GM23248 (cell line): ENCODE results near the gene P4HA3. TPM values are rescaled to one million over a fixed set of nuclear protein-coding genes. Genes with fewer than 3 reads are reported as not detected.

Source experiments
- DNase-seq: peaks from one replicate; pipeline ENCODE4 v3.0.0-alpha.2; 2015
- H2AFZ ChIP-seq: fragments of 200-600 bp; sonication (generic); 2 replicates; pipeline ENCODE4 v1.6.1; 2016; ENCODE audit warnings: antibody characterized with exemption
- H3F3A ChIP-seq: fragments of 200-600 bp; sonication (generic); 2 replicates; pipeline ENCODE4 v1.6.1; 2016; ENCODE audit warnings: mild to moderate bottlenecking, antibody characterized with exemption, mixed run types; ENCODE audit not compliant: insufficient read depth
- H3K27ac ChIP-seq: fragments of 200-600 bp; sonication (generic); 2 replicates; pipeline ENCODE4 v1.5.1; 2016; ENCODE audit warnings: mild to moderate bottlenecking
- H3K27me3 ChIP-seq: fragments of 200-600 bp; sonication (generic); replicated peaks from 2 replicates; pipeline ENCODE4 v1.6.1; 2016; ENCODE audit warnings: mild to moderate bottlenecking; ENCODE audit not compliant: insufficient read depth
- H3K36me3 ChIP-seq: fragments of 200-600 bp; sonication (generic); 2 replicates; pipeline ENCODE4 v1.6.1; 2016; ENCODE audit warnings: low read depth, mild to moderate bottlenecking
- H3K4me1 ChIP-seq: fragments of 200-600 bp; sonication (generic); 2 replicates; pipeline ENCODE4 v1.6.1; 2016; ENCODE audit warnings: mild to moderate bottlenecking; ENCODE audit not compliant: insufficient read depth
- H3K4me2 ChIP-seq: fragments of 200-600 bp; sonication (generic); one replicate; pipeline ENCODE4 v1.6.1; 2016; ENCODE audit warnings: mild to moderate bottlenecking; ENCODE audit not compliant: unreplicated experiment
- H3K4me3 ChIP-seq: fragments of 200-600 bp; sonication (generic); 2 replicates; pipeline ENCODE4 v1.5.1; 2016; ENCODE audit warnings: mild to moderate bottlenecking
- H3K79me2 ChIP-seq: fragments of 200-600 bp; sonication (generic); 2 replicates; pipeline ENCODE4 v1.6.1; 2016; ENCODE audit warnings: mild to moderate bottlenecking; ENCODE audit not compliant: insufficient read depth
- H3K9ac ChIP-seq: fragments of 200-600 bp; sonication (generic); 2 replicates; pipeline ENCODE4 v1.6.1; 2016; ENCODE audit warnings: mild to moderate bottlenecking
- H3K9me2 ChIP-seq: fragments of 200-600 bp; sonication (generic); 2 replicates; pipeline ENCODE4 v1.6.1; 2016; ENCODE audit warnings: mixed run types, mild to moderate bottlenecking, moderate library complexity; ENCODE audit not compliant: insufficient read depth
- H3K9me3 ChIP-seq: fragments of 200-600 bp; sonication (generic); one replicate; pipeline ENCODE4 v1.6.1; 2017; ENCODE audit warnings: low read depth
- H4K20me1 ChIP-seq: fragments of 200-600 bp; sonication (generic); 2 replicates; pipeline ENCODE4 v1.6.0; 2016; ENCODE audit not compliant: insufficient read depth
- EZH2 ChIP-seq: fragments of 200-600 bp; sonication (generic); IDR thresholded peaks from 2 replicates; pipeline ENCODE4 v1.6.1; 2018; ENCODE audit warnings: antibody characterized with exemption, mild to moderate bottlenecking; ENCODE audit not compliant: insufficient read depth, poor library complexity, severe bottlenecking
- EZH2phosphoT487 ChIP-seq: fragments of 200-600 bp; sonication (generic); IDR thresholded peaks from 2 replicates; pipeline ENCODE4 v1.6.1; 2018; ENCODE audit warnings: antibody characterized with exemption, moderate library complexity, mild to moderate bottlenecking, low read depth; ENCODE audit not compliant: insufficient read depth
- WGBS, 2 experiments: methylation state at CpG; one replicate each; pipeline ENCODE4 v1.1.6; 2015 to 2017; ENCODE audit warnings: low lambda C conversion rate in 2 of 2, low coverage in 1 of 2; ENCODE audit errors: missing lambda C conversion rate in 2 of 2; 5-methylcytosine and 5-hydroxymethylcytosine counted together
- in situ Hi-C: fragments of 300-500 bp; cut with MboI; formaldehyde crosslinking; loops from 2 replicates; pipeline ENCODE4 v1.15.0; 2020
- polyA plus RNA-seq: library from polyadenylated mRNA; unstranded; fragments of >200 nt; fragmentation: Nextera tagmentation; extraction: Ambion mirVana; gene quantifications from 2 replicates; pipeline ENCODE4 v1.2.1, GENCODE V29; 2016
- total RNA-seq: library from RNA; depleted of rRNA; stranded (reverse); fragments of >200 nt; shearing (Covaris generic); gene quantifications from 2 replicates; pipeline ENCODE4 v1.2.3, GENCODE V29; 2014

P4HA3 gene
- total and polyA plus RNA-seq, 2 experiments from 2014 or later: 26.4 to 30.6 TPM

DNA sequence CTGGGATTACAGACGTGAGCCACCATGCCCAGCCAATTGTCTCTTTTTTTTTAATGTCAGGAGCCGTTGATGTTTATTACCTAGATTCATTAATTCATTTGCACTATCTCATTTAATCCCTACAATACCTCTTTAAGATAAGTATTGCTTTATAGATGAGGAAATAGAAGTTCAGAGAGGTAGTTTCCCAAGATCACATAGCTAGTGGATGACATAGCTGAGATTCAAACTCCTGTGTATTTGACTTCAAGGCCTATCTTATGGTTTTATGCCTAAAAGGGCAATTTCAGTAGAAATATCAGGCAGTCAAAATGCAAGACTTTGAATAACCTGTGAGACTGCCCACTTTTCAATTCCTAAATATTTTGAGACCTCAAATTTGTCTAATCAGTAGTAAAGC lies 73.9 kb downstream of the P4HA3 start:
- H3K9me2 ChIP-seq: no peaks in the 10 kb centered on the region
- no peaks in the 10 kb centered on the region for H3K4me1 ChIP-seq
- H3K27ac ChIP-seq: no peak overlapping the region
- H3K4me3 ChIP-seq: no peak overlapping the region
- H3F3A ChIP-seq: no peaks in the 10 kb centered on the region
- DNase-seq: no peak
- H3K36me3 ChIP-seq: peaks cover 51% of the 10 kb centered on the region
- no peaks in the 10 kb centered on the region for H3K79me2 ChIP-seq
- H3K9ac ChIP-seq: no peak overlapping the region
- in situ Hi-C loops: no loop called here
- TF ChIP-seq EZH2 (no peak), EZH2phosphoT487 (no peak)
- H3K4me2 ChIP-seq: no peak overlapping the region
- H4K20me1 ChIP-seq: no peaks in the 10 kb centered on the region
- no peaks in the 10 kb centered on the region for H3K9me3 ChIP-seq
- H3K27me3 ChIP-seq: no peaks in the 10 kb centered on the region
- no peak overlapping the region for H2AFZ ChIP-seq
- WGBS, 2 experiments: 69 to 82% methylated on average over 2 of the region's 2 CpGs

DNA sequence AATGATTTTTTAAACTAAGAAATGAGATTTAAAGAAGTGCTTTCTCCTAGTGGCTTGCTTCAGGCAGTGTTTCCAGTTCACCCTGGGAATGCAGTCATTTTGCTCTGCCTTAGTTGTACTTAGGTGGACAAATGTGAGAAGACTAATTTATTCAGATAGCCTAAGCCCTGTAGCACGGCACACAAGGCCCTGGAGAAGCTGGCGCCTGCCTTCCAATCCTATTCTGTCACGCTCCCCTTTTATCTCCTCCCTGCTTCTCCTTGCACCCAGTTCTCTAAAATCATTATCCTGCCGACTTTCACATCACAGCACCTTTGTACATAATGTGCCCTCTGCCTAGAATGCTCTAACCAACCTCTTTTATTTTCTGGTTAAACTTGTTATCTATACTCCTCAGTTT lies 76.3 kb downstream of the P4HA3 start:
- no peaks in the 10 kb centered on the region for H3F3A ChIP-seq
- DNase-seq: no peak
- 93 to 99% methylated on average over 4 of the region's 4 CpGs for WGBS, 2 experiments
- no peaks in the 10 kb centered on the region for H4K20me1 ChIP-seq
- H3K9ac ChIP-seq: no peak overlapping the region
- TF ChIP-seq EZH2: no peak
- TF ChIP-seq EZH2phosphoT487: no peak
- H3K79me2 ChIP-seq: no peaks in the 10 kb centered on the region
- no peak overlapping the region for H2AFZ ChIP-seq
- in situ Hi-C loops: no loop called here
- H3K9me2 ChIP-seq: no peaks in the 10 kb centered on the region
- H3K4me1 ChIP-seq: no peaks in the 10 kb centered on the region
- peaks cover 55% of the 10 kb centered on the region for H3K36me3 ChIP-seq
- H3K9me3 ChIP-seq: no peaks in the 10 kb centered on the region
- H3K27ac ChIP-seq: no peak overlapping the region
- H3K4me2 ChIP-seq: no peak overlapping the region
- no peaks in the 10 kb centered on the region for H3K27me3 ChIP-seq
- H3K4me3 ChIP-seq: no peak overlapping the region

DNA sequence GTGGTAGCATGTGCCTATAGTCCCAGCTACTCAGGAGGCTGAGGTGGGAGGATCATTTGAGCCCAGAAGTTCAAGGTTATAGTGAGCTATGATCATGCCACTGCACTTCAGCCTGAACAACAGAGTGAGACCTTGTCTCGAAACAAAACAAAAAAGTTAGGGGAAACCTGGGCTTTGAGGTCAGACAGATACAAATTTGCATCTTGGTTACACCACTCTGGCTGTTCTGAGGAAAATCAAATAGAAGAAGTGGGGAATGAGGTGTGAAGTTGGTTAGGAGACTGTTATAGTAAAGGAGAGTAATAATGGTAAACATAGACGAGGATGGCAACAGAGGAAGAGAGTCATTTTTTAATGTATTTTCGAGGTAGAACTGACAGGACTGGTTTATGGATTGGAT lies 77.8 kb downstream of the P4HA3 start:
- in situ Hi-C loops: no loop called here
- Histone ChIP-seq H3K27me3 (no peaks in the 10 kb centered on the region), H4K20me1 (no peaks in the 10 kb centered on the region), H3K4me1 (no peaks in the 10 kb centered on the region), H3K27ac (no peak overlapping the region), H3K36me3 (peaks cover 51% of the 10 kb centered on the region), H3F3A (no peaks in the 10 kb centered on the region), H3K4me3 (no peak overlapping the region), H3K9me3 (no peaks in the 10 kb centered on the region), H2AFZ (no peak overlapping the region), H3K4me2 (no peak overlapping the region), H3K9ac (no peak overlapping the region), H3K9me2 (no peaks in the 10 kb centered on the region), H3K79me2 (no peaks in the 10 kb centered on the region)
- no peak for DNase-seq
- TF ChIP-seq EZH2 (no peak), EZH2phosphoT487 (no peak)
- WGBS, 2 experiments: 96 to 100% methylated on average over 3 of the region's 3 CpGs

DNA sequence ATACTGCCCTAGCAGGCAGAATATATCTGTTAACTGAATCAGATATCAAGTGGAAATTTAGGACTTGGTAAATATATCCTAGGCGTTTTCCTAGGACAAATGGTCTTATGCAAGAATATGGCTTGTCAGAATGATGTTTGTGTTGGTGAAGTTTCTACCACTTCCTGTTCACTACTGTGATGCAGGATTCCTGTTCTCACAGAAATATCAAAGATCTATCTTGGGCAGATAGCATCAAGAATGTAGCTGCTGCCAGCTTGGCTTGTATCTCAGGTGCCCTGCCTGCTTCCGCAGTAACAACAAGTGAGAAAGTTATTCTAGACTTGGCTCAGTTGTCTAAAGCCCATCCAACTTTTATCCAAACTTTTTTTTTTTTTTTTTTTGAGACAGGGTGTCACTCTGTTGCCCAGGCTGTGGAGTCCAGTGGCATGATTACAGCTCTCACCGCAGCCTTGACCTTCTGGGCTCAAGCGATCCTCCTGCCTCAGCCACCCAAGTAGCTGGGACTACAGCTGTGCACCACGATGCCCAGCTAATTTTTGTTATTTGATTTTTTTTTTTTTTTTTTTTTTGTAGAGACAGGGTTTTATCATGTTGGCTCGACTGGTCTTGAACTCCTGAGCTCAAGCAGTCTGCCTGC lies 79.0 kb downstream of the P4HA3 start:
- no peaks in the 10 kb centered on the region for H3F3A ChIP-seq
- peaks cover 5% of the 10 kb centered on the region; the same call in 1 of the 2 replicates for H3K79me2 ChIP-seq
- 96 to 97% methylated on average over 5 to 6 of the region's 6 CpGs for WGBS, 2 experiments
- no peaks in the 10 kb centered on the region for H3K27me3 ChIP-seq
- no peaks in the 10 kb centered on the region for H4K20me1 ChIP-seq
- no peak overlapping the region for H3K27ac ChIP-seq
- no peak overlapping the region for H3K4me2 ChIP-seq
- no peaks in the 10 kb centered on the region for H3K9me2 ChIP-seq
- DNase-seq: no peak
- TF ChIP-seq EZH2phosphoT487: no peak
- no peak for TF ChIP-seq EZH2
- H3K9me3 ChIP-seq: no peaks in the 10 kb centered on the region
- in situ Hi-C loops: no loop called here
- H2AFZ ChIP-seq: no peak overlapping the region
- H3K4me3 ChIP-seq: no peak overlapping the region
- H3K9ac ChIP-seq: no peak overlapping the region
- no peaks in the 10 kb centered on the region for H3K4me1 ChIP-seq
- peaks cover 42% of the 10 kb centered on the region for H3K36me3 ChIP-seq

DNA sequence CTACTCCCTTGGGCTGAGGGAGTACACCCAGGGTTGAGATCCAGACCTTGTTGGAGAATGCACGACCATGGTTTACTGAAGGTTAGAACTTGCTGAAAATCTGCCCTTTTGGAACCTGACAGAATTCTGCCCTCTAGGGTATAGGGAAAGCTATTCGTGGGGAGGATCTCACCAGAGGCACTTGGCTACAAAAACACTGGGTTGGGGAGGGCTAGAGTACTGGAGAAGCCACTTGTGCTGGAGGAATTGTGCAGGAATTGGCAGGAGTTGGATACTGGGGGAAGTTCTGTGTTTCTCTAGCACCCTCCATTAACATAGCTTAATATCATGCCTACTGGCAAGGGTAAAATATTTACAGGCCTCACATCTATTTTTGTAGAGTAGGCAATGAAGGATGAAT lies 84.5 kb downstream of the P4HA3 start:
- in situ Hi-C loops: no loop called here
- Histone ChIP-seq H3K27ac (no peak overlapping the region), H3K4me2 (no peak overlapping the region), H4K20me1 (no peaks in the 10 kb centered on the region), H3K9me3 (no peaks in the 10 kb centered on the region), H3K36me3 (peaks cover 18% of the 10 kb centered on the region), H3K4me1 (no peaks in the 10 kb centered on the region), H3K9me2 (no peaks in the 10 kb centered on the region), H2AFZ (no peak overlapping the region), H3K4me3 (no peak overlapping the region), H3K79me2 (peaks cover 22% of the 10 kb centered on the region), H3K9ac (no peak overlapping the region), H3K27me3 (no peaks in the 10 kb centered on the region), H3F3A (no peaks in the 10 kb centered on the region)
- 54 to 65% methylated on average over 2 of the region's 2 CpGs for WGBS, 2 experiments
- no peak for DNase-seq
- TF ChIP-seq EZH2phosphoT487 (no peak), EZH2 (no peak)
